Stimulated activated CD4-positive, alpha-beta T cell treated with anti-CD3 and anti-CD28 coated beads, Interleukin-4, amount 100 ng/mL, for 4 hours (primary cell): ENCODE results near the gene ZNF629.

Source experiments
- DNase-seq, 2 experiments: peaks; one replicate each; pipeline ENCODE4 v3.0.0-alpha.2; 2020

The ZNF629 gene

GRCh38 chr16:30766206-30766932 lies 20.6 kb downstream of the ZNF629 start:
- DNase-seq, result no peak

- no peak for DNase-seq
Observed at GRCh38 chr16:30764816-30765465, 22.1 kb downstream of the ZNF629 start.

- DNase-seq, result no peak
Observed at GRCh38 chr16:30764086-30764485, 22.9 kb downstream of the ZNF629 start.

- DNase-seq, result no peak
Observed at GRCh38 chr16:30762991-30763725, 23.8 kb downstream of the ZNF629 start.

- DNase-seq, result peak; percentile 83
Observed at GRCh38 chr16:30761928-30762902, 24.8 kb downstream of the ZNF629 start, which contains the start of the genes CFAP119 and RNF40. Gene CFAP119, minus strand, starts transcription at chr16:30762062. Its CDS starts 314 bp downstream, at chr16:30761748. Gene RNF40, plus strand, starts transcription at chr16:30762322. Its CDS starts 224 bp downstream, at chr16:30762546.

GRCh38 chr16:30761427-30761927 lies 25.5 kb downstream of the ZNF629 start:
- DNase-seq, result peak; percentile 30 to 42

GRCh38 chr16:30760577-30761426 lies 26.2 kb downstream of the ZNF629 start:
- no peak for DNase-seq

- no peak for DNase-seq
Observed at GRCh38 chr16:30760001-30760559, 26.9 kb downstream of the ZNF629 start.

GRCh38 chr16:30758988-30759491 lies 28.0 kb downstream of the ZNF629 start:
- DNase-seq, result no peak

- no peak for DNase-seq
Observed at GRCh38 chr16:30757316-30757715, 29.7 kb downstream of the ZNF629 start.

GRCh38 chr16:30756781-30757100 lies 30.3 kb downstream of the ZNF629 start:
- DNase-seq, result no peak

GRCh38 chr16:30755955-30756780 lies 30.8 kb downstream of the ZNF629 start:
- DNase-seq, result no peak

GRCh38 chr16:30753596-30753995 lies 33.4 kb downstream of the ZNF629 start:
- DNase-seq, result no peak

- DNase-seq, result no peak
Observed at GRCh38 chr16:30750876-30751465, 36.0 kb downstream of the ZNF629 start.

- no peak for DNase-seq
Observed at GRCh38 chr16:30750201-30750600, 36.8 kb downstream of the ZNF629 start.

GRCh38 chr16:30748634-30749445 lies 38.2 kb downstream of the ZNF629 start:
- DNase-seq, result no peak

GRCh38 chr16:30747799-30748633 lies 39.0 kb downstream of the ZNF629 start, which contains the start of gene PHKG2:
Gene PHKG2, plus strand, starts transcription at chr16:30748425. Its CDS starts 396 bp downstream, at chr16:30748821.
- peak; percentile 89 to 95 for DNase-seq
